HG03045 (cell line): ENCODE measurements around the gene KCNS1.
"Not testable (repeated sequence)": the region's sequence is repeated elsewhere in the genome, so short reads cannot be mapped to it uniquely, and the experiment has no call there.

Experiments
- ATAC-seq: cut with Tn5 transposase; IDR thresholded peaks from one replicate; pipeline ENCODE4 v1.9.1; 2021; ENCODE audit warnings: mild to moderate bottlenecking, moderate library complexity; ENCODE audit not compliant: unreplicated experiment

KCNS1 gene

DNA sequence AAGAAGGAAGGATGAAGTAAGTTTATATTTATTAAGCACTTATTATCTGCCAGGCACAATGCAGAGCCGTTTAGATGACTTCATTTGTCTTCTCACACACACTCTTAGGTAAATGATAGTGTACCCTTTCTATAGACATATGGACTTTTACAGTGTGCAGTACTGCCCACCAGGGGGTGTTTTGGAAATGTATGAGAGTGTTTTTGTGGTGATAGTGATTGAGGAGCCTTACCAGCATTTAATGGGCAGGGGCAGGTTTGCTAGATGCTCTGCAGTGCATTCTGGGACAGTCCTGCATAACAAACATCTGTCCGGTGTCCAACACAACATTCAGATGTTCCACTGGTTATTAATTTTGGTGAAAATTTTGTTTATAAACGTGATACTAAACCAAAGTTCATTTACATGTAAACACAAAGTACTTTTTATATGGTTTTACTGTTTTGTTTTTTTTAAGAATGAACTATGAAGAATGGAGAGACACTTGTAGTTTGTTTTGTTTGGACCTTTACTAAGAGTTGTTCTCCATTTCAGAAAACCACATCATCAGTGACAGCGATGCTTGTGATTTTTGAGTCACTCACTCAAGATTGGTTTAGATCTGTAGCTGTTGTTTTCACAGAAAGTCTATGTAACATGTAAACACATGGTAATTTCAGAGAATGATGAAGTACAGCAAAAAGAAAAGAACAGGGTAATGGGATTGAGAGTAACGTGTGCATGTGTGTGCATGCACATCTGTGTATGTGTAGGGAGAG is 19.9 kb downstream of the KCNS1 start:
- no peak for ATAC-seq

DNA sequence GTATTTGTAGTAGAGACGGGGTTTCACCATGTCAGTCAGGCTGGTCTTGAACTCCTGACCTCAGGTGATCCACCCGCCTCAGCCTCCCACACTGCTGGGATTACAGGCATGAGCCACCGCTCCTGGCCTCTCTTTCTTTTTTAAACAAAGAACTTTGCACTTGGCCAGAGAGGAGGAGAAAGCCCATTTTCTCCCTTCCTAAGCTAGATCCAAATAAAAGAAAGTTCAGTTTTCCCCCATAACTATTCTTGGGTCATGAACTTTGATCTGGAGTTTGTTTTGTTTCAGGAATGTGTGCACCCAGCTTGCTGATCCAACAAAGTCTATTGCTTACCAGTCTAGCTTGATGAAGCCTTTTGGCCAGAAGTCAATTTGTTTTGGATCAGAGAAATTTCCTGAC is 23.4 kb downstream of the KCNS1 start:
- ATAC-seq: no peak

DNA sequence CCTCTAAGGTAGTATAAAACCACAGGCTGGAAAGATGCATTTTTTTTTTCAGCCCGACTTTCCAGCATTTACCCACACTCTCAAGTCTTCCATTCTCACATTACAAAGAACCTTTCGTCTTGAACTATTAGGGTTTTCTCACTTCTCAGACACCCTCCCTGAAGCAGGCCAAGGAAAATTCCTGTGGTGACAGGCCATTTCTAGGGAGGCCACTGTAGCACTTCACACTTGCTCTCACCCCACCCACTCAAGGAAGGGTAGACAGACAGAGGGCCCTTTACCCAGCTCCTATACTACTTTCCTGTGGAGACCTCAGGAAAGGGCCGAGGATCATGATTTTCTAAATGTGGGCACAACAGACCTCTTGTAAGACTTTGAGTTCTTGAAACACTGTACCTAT is 27.7 kb downstream of the KCNS1 start:
- ATAC-seq: no peak

DNA sequence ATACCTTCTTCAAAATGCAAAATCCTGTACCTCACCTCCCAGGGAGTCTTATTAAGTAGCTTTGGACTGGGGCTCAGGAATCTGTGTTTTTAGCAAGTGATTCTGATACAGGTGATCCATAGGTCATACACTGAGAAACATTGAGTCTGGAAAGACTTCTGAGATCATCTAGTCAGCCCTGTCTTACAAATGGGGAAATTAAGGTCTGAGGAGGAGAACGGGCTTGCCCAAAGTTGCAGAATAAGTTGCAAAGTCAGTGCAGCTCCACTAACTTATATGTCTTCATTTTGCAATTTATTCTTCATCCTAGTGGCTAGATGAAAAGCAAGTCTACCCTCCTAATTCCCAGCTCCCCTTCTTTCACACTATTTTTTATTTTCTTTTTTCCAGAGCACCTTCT is 28.9 kb downstream of the KCNS1 start:
- no peak for ATAC-seq

DNA sequence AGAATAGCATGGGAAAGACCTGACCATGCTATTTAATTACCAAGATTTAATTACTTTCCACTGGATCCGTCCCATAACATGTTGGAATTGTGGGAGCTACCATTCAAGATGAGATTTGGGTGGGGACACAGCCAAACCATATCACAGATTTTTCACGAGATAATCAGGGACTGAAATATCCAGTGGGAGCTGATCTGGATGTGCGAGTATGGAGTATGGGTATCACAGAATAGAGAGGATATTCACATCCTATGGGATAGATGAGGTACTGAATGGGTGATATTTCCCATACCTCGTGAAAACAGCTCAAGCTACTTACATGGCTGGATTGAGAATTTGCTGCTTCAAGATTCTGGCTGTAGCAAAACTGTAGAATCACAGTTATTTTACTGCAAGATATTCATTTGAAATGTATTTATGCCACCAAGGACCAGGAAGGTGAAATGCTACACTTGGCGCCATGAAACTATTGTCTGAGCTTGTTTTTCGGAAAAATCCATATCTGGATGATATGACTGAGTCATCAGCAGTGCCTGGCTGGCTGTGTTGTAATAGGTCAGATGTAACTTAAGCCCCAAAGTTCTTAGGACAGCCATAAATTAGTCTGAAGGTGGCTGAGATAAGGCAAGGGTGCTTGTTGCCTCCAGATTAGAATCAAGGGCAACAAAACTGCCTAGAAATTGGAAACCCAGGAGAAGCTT is 29.8 kb downstream of the KCNS1 start:
- ATAC-seq: no peak

DNA sequence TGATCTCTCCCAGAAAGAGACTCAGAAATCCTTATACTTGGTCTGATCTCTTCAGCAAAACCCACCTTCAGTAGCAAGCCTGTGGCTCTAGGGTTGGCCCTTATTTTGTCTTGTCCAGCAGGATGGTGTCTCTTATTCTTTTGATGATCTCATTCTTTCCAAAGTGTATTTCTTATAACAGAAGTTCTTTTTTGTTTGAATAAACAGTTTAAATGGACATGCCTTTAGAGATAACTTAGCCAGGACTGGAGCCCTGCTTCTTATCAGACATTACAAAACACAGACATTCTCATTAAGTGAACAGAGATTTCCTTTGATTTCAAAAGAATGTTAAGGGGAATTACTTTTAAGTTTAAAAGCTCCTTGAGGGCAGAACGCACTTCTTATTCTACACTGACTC is 31.7 kb downstream of the KCNS1 start:
- ATAC-seq: no peak

DNA sequence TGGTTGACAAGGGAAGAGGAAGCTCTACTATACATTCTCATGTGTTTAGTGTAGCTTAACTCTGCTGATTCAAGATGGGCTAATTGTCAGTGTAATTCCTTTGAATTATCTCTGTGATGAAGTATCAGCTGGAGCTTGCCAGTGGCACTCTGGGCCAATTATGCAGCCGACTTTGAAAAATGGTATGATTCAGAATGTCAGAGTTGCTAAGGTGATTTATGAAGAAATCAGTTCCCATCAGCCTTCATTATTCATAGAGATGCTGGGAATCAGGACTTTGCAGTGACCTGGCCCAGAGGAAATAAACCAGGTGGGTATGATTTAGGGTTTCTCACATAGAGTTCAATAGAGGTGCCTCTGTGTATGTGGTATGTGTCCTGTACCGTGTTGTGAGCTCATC is 33.4 kb downstream of the KCNS1 start:
- no peak for ATAC-seq

DNA sequence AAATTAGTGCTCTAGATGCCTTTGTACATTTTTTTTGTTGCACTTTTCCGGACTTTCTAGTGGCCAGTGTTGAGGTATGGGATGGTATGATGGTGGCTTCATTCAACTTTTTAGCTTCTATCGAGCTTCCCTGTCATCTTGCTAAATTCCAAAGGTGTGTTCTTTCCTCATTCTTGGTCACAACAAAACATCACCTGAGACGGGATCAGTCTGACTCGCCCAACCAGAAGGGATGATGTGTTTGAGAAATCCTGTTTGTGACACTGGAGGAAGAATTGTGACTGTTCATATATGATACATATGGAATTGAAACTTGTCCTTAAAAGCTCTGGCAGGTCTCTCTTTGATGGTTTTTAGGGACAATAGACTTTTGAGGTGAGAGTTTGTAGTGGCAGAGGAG is 33.8 kb downstream of the KCNS1 start:
- ATAC-seq: no peak

DNA sequence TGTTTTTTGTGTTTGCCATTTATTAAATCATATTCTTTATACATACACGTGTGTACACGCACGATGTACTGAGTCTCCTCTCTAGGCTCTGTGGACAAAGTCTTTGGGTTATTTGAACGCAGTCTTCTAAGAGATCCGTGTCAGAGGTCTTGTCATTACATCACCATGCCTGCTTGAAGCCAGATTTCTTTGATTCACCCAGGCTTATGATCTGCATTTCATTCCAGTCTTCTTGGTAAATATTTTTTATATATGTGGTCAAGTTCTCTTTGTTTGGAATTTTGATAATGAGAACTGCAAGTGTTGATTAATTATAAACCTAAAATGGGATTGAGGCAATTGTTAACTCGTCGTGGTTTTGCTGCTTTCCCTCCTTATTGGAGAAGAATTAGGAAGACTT is 34.6 kb downstream of the KCNS1 start:
- no peak for ATAC-seq

DNA sequence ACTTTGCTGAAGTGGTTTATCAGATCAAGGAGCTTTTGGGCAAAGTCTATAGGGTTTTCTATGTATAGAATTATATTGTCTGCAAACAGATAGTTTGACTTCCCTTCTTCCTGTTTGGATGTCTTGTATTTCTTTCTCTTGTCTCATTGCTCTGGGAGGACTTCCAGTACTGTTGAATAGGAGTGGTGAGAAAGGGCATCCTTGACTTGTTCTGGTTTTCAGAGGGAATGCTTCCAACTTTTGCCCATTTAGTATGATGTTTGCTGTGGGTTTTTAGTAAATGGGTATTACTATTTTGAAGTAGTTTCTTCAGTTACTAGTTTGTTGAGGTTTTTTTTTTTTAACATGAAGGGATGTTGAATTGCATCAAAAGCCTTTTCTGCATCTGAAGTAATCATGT is 36.1 kb downstream of the KCNS1 start:
- ATAC-seq: no peak

DNA sequence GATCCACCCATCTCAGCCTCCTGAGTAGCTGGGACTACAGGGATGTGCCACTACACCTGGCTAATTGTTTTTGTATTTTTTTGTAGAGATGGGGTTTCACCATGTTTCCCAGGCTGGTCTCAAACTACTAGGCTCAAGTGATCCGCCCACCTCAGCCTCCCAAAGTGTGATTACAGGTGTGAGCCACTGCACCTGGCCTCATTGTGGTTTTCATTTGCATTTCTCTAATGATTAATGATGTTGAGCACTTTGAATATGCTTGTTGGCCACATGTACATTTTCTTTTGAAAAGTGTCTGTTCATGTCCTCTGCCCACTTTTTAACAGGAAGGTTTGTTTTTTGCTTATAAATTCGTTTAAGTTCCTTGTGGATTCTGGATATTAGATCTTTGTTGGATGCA is 37.8 kb downstream of the KCNS1 start:
- ATAC-seq: not testable (repeated sequence)

DNA sequence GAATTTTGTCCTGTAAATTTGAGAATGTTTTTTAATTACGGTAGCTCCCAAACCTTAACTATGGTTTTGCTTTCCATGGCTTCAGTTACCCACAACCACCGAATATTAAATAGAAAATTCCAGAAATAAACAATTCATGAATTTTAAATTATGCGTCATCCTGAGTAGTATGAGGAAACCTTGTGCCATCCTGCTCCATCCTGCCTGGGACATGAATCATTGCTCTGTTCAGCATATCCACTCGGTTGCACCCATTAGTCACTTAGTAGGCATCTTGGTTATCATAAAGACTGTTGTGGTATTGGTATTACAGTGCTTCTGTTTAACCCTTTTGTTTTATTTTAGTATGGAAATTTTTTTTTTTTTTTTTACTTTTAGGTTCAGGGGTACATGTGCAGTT is 39.7 kb downstream of the KCNS1 start:
- no peak for ATAC-seq

DNA sequence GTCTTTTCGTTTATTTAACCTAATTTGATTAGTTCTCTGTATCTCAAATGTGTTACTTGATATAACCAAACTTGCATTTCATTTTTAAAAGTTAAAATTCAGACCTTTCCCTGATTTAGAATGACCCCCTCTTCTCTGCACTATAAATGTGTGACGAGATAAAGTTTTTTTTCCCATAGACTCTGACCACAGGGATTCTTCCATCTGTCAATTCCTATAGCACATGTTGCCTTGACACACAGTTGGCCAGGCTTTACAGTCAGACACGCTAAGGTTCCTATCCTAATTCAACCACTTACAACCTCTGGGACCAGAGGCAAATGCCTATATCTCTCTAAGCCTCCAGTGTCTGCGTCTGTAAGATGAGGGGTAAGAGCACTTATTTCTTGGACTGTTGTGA is 40.6 kb downstream of the KCNS1 start:
- no peak for ATAC-seq

DNA sequence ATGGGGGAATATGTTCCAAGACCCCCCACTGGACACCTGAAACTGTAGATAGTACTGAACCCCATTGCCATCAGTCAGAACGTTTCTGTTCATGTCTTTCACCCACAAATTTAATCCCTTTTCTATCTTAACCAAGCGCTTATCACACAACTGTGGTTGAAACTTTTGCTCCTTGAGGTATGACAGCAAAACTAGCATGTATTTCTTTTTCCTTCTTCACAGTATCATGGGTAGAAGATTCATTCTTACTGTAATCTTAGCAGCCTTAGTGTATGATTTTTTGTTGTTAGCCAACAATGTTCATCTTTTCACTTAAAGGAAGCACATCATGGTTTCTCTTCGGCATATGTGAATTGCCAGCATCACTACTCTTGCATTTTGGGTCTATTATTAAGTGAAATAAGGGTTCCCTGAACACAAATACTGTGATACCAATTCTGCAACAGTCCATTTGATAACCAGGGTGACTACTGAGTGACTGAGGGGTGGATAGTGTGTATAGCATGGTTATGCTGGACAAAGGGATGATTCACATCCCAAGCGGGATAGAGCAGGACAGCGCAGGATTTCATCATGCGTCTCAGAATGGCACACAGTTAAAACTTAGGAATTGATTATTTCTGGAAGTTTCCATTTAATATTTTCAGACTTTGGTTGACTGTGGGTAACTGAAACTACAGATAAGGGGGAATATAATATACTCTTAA is 41.8 kb downstream of the KCNS1 start:
- ATAC-seq: no peak

DNA sequence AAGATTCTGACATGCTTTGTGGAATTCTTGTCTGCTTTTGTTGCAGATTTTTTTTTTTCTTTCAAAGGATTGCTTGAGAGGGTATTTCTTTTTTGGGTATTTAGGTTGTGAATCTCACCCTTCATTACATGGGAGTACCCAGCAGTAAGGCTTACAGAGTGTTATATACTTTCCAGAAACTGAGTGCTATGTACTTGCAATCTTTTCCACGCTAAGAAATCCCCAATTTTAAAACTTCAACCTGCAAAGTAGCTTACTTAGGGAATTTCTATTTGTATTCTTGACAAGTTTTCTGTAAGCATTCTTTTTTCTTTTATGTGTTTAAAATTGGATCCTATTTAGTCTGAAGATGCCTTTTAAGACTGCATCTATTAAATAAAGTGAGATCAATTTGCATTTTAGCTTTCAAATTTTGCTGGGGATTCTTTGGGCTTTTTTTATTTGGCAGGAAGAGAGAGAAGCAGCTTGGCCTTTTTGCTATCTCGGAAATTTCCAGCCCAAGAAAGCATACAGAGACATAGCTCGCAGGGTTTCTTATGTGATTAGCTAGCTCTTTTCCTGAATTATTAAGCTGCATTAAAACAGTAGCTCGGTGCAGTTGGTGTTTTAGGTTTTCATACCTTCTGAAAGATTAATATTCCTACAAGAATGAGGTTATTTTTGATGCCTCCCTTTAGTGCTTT is 42.6 kb downstream of the KCNS1 start:
- no peak for ATAC-seq

DNA sequence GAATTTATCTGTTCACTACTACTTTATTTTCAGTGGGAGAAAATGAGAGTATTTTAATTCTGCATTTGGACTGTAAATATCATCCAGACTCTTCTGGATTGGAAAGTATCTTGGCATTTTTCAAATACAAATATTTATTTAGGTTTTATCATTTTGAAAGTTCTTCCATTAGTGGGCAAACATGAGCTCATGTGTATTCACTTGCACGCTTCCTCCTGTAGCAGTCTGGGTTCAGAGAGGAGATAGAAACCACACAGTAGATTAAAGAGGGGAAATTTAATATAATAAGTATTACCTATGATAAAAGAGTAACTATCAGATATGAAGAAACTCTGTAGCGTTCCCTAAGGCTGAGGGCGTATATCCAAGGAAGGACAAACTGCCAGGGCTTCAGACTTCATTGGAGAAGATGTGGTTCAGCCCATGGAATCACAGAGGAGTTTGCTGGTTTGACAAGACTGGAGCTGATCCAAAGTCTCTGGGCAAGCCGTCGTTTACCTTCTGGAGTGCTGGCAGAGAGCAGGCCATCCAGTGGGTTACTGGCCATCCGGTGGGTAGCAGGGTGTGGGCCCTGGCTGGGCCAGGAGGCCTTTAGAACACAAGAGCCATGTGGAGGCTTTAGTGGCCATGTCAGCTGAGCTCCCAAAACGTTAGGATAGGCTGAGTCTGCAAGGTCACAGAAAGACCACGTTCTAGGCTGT is 44.3 kb downstream of the KCNS1 start:
- no peak for ATAC-seq

DNA sequence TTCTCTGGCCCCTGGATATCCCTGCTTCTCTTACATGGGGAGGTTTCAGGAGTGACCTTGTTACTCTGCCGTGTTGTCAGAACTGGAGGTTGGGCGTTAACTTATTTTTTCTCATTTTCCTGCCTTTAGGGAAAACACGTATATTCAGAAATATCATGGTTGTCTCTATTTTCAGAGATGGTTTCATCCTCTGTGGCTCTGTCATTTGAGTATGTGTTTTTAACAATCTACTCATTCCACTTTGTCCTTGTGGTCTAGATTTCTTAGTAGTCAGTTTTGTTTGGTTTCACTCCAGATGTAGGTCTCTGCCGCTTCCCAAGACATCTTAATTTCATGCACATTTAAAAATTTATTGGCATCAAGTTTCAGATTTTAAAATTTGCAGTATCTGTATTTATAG is 45.9 kb downstream of the KCNS1 start:
- no peak for ATAC-seq

DNA sequence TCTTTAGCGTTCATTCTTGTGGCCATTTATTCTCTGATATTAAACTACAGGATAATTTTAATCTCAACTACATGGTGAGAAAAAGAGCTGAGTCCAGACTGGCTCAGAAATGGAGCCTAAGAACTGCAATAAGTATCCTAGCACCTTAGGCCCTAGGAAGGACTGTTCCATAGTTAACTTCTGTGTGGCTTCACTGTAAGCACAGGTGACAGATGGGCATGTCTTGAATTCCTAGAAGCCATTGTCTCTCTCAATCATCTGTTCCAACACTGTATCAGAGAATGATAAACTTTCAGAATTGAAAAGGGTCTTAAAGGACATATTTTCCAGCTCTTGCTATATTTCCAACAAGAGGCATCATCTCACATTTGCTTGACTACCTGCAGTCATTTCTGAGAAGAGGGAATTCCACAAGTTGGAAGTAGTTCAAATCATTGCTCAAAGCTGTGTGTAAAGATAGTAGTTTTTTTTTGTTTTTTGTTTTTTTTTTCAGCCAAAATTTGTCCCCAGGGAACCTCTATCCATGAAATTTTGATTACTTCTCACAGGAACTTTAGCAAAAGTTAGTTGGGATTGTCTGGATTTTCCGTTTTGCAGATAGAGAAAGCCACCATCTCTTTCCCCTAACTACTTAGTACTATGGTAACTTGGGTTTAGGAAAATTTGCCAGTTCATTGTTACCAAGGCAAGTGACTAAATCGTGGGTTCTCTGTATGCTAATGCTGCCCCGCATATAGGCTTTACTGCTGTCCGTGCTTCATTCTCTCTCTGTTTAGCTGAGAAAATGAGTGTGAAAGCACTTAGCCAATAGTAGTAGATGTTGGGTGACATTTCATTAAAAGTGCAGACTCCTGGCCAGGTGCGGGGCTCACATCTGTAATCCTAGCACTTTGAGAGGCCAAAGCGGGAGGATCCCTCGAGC is 47.2 kb downstream of the KCNS1 start:
- ATAC-seq: peak; percentile 8

DNA sequence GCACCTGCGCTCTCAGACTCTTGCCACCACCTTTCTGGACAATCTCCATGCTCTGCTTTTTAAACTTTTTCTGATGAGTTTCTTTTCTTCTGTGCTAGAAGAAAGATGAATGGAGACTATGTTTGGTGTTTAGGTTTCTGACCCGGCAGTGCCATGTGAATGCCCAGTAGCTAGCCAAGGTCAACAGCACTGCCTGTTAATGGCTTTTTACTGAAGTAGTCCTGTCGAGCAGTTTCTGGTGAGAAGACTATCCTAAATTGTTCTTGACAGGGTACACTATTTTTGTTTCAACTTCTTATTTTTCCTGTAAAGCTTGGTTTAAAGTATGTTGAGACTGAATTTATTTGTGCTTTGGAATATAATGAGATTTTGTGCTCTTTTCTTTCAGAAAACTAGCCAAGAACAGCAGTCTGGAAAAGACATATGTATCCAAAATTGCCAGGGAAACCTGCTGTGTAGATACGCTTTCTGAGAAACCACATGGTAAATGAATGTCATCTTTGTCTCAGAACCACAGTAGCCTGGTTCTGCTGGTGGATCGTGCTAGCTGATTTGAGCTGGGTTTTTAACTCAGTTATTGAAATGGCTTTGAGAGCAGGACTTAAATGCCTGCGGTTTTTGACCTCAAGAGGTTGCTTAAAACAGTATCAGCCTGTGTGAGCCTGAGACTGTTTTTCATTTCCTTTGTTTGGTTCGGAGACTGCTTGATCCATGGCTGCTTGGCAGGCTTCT is 48.1 kb downstream of the KCNS1 start:
- peak; percentile 56 for ATAC-seq
